Measurements from ENCODE around the gene KCP. TPM values are rescaled to one million over a fixed set of nuclear protein-coding genes. Genes with fewer than 3 reads are reported as not detected.

KCP gene
- total RNA-seq, 2 experiments from 2014 or later = 1.4 to 2.3 TPM

GRCh38 chr7:128838981-128839731 lies 71.4 kb downstream of the KCP start:
- H3K4me3 ChIP-seq (ENCODE audit: low read depth, low read length, poor library complexity, severe bottlenecking) = no peak overlapping the region
- no peak for DNase-seq (ENCODE audit: low spot score)
- POLR2A ChIA-PET = interaction anchor here (0.7 kb wide), 1 partner anchor 26 kb away, joined by 3 read pairs; no protein-coding TSS in a partner anchor

GRCh38 chr7:128838109-128838779 lies 72.3 kb downstream of the KCP start:
- no peak overlapping the region for H2AFZ ChIP-seq (ENCODE audit: low read length)
- CTCF ChIA-PET (ENCODE audit: unreplicated experiment) = no interaction called here
- H3K9me2 ChIP-seq (ENCODE audit: insufficient read depth, low read length) = no peaks in the 10 kb centered on the region
- H3K79me2 ChIP-seq (ENCODE audit: insufficient read depth, low read depth, low read length) = no peaks in the 10 kb centered on the region
- peaks cover 3% of the 10 kb centered on the region for H3K4me1 ChIP-seq (ENCODE audit: insufficient read depth, low read length, poor library complexity, severe bottlenecking)
- no peak overlapping the region for H3K27ac ChIP-seq (ENCODE audit: low read depth, low read length, poor library complexity, severe bottlenecking)
- intact Hi-C loops (cut with micrococcal nuclease; ENCODE audit: unreplicated experiment) = no loop called here
- no peaks in the 10 kb centered on the region for H3K36me3 ChIP-seq (ENCODE audit: insufficient read depth, low read length)
- no peaks in the 10 kb centered on the region for H3K9me3 ChIP-seq (ENCODE audit: low read length)
- H4K20me1 ChIP-seq (ENCODE audit: insufficient read depth, low read length) = no peaks in the 10 kb centered on the region
- DNase-seq (ENCODE audit: low spot score) = no peak
- H3K4me2 ChIP-seq (ENCODE audit: low read length) = no peak overlapping the region
- POLR2A ChIA-PET = no interaction called here
- TF ChIP-seq EZH2phosphoT487 (IDR thresholded peaks at IDR 0.05; ENCODE audit: borderline replicate concordance, low read depth, low read length) (no peak), CTCF (conservative IDR thresholded peaks at IDR 0.05; ENCODE audit: low read length) (no peak)
- no peak overlapping the region for H3K4me3 ChIP-seq (ENCODE audit: low read depth, low read length, poor library complexity, severe bottlenecking)
- no TSS peak for BruUV-seq (replicated peaks)

More at GRCh38 chr7:128838981-128839731, 71.4 kb downstream of the KCP start:
- peaks cover 3% of the 10 kb centered on the region for H3K4me1 ChIP-seq (ENCODE audit: insufficient read depth, low read length, poor library complexity, severe bottlenecking)
- no peak overlapping the region for H2AFZ ChIP-seq (ENCODE audit: low read length)
- H3K9me2 ChIP-seq (ENCODE audit: insufficient read depth, low read length) = no peaks in the 10 kb centered on the region
- BruUV-seq (replicated peaks) = no TSS peak
- TF ChIP-seq EZH2phosphoT487 (IDR thresholded peaks at IDR 0.05; ENCODE audit: borderline replicate concordance, low read depth, low read length) = no peak
- TF ChIP-seq CTCF (conservative IDR thresholded peaks at IDR 0.05; ENCODE audit: low read length) = no peak
- H3K4me2 ChIP-seq (ENCODE audit: low read length) = no peak overlapping the region
- no peak overlapping the region for H3K27ac ChIP-seq (ENCODE audit: low read depth, low read length, poor library complexity, severe bottlenecking)
- CTCF ChIA-PET (ENCODE audit: unreplicated experiment) = no interaction called here
- no peaks in the 10 kb centered on the region for H3K9me3 ChIP-seq (ENCODE audit: low read length)
- intact Hi-C loops (cut with micrococcal nuclease; ENCODE audit: unreplicated experiment) = no loop called here
- no peaks in the 10 kb centered on the region for H3K79me2 ChIP-seq (ENCODE audit: insufficient read depth, low read depth, low read length)
- H4K20me1 ChIP-seq (ENCODE audit: insufficient read depth, low read length) = no peaks in the 10 kb centered on the region
- no peaks in the 10 kb centered on the region for H3K36me3 ChIP-seq (ENCODE audit: insufficient read depth, low read length)

- no peak for TF ChIP-seq EZH2phosphoT487 (IDR thresholded peaks at IDR 0.05; ENCODE audit: borderline replicate concordance, low read depth, low read length)
- Histone ChIP-seq H3K4me1 (ENCODE audit: insufficient read depth, low read length, poor library complexity, severe bottlenecking) (peaks cover 5% of the 10 kb centered on the region), H3K9me3 (ENCODE audit: low read length) (no peaks in the 10 kb centered on the region), H3K79me2 (ENCODE audit: insufficient read depth, low read depth, low read length) (no peaks in the 10 kb centered on the region), H3K27ac (ENCODE audit: low read depth, low read length, poor library complexity, severe bottlenecking) (no peak overlapping the region), H4K20me1 (ENCODE audit: insufficient read depth, low read length) (no peaks in the 10 kb centered on the region), H3K36me3 (ENCODE audit: insufficient read depth, low read length) (no peaks in the 10 kb centered on the region), H3K9me2 (ENCODE audit: insufficient read depth, low read length) (no peaks in the 10 kb centered on the region), H3K4me2 (ENCODE audit: low read length) (no peak overlapping the region), H2AFZ (ENCODE audit: low read length) (no peak overlapping the region), H3K4me3 (ENCODE audit: low read depth, low read length, poor library complexity, severe bottlenecking) (no peak overlapping the region)
- intact Hi-C loops (cut with micrococcal nuclease; ENCODE audit: unreplicated experiment) = no loop called here
- no peak for DNase-seq (ENCODE audit: low spot score)
- ChIA-PET CTCF (ENCODE audit: unreplicated experiment) (no interaction called here), POLR2A (no interaction called here)
- BruUV-seq (replicated peaks) = no TSS peak
These were observed 73.0 kb downstream of the KCP start for GRCh38 chr7:128837521-128837921.
